ENCODE data around the gene ADAMTS16. TPM values are rescaled to one million over a fixed set of nuclear protein-coding genes. Genes with fewer than 3 reads are reported as not detected.

The ADAMTS16 gene
- total and polyA plus RNA-seq, 9 of the 15 experiments (the other 6 are each of a cell fraction or from before 2014, with no cell fraction given), result not detected

- no peak for TF ChIP-seq ZBTB40 (IDR thresholded peaks at IDR 0.05)
- no peak for TF ChIP-seq ZBTB40 (CRISPR knock-in tag; IDR thresholded peaks at IDR 0.05)
- TF ChIP-seq ASH1L (IDR thresholded peaks at IDR 0.05; ENCODE audit: borderline replicate concordance, low read depth, partially characterized antibody), result no peak
Measured at GRCh38 chr5:5250758-5251157, 110.6 kb downstream of the ADAMTS16 start (continued).
